Skeletal muscle satellite cell (primary cell): ENCODE measurements around the gene GAS7.

Source experiments
- H3K27me3 ChIP-seq: 2 replicates; pipeline ENCODE4 v1.7.0; 2013; ENCODE audit warnings: low read length; ENCODE audit not compliant: control insufficient read depth, insufficient read depth
- H3K36me3 ChIP-seq: 2 replicates; pipeline ENCODE4 v1.7.0; 2013; ENCODE audit warnings: mild to moderate bottlenecking, control low read depth, low read length; ENCODE audit not compliant: insufficient read depth
- H3K4me1 ChIP-seq: 2 replicates; pipeline ENCODE4 v1.7.0; 2013; ENCODE audit warnings: low read length; ENCODE audit not compliant: control insufficient read depth, insufficient read depth
- H3K4me2 ChIP-seq: 2 replicates; pipeline ENCODE4 v1.7.0; 2013; ENCODE audit warnings: mild to moderate bottlenecking, low read length
- H3K4me3 ChIP-seq: 2 replicates; pipeline ENCODE4 v1.7.0; 2013; ENCODE audit warnings: low read length
- H3K9ac ChIP-seq: 2 replicates; pipeline ENCODE4 v1.7.0; 2013; ENCODE audit warnings: mild to moderate bottlenecking, low read depth, low read length, moderate library complexity
- H3K9me3 ChIP-seq: replicated peaks from 2 replicates; pipeline ENCODE4 v1.7.0; 2013; ENCODE audit warnings: mild to moderate bottlenecking, control low read depth, low read length

GAS7 gene

GRCh38 chr17:9974448-9975381, 223.7 kb downstream of the GAS7 start:
- no peak overlapping the region for H3K9ac ChIP-seq

DNA sequence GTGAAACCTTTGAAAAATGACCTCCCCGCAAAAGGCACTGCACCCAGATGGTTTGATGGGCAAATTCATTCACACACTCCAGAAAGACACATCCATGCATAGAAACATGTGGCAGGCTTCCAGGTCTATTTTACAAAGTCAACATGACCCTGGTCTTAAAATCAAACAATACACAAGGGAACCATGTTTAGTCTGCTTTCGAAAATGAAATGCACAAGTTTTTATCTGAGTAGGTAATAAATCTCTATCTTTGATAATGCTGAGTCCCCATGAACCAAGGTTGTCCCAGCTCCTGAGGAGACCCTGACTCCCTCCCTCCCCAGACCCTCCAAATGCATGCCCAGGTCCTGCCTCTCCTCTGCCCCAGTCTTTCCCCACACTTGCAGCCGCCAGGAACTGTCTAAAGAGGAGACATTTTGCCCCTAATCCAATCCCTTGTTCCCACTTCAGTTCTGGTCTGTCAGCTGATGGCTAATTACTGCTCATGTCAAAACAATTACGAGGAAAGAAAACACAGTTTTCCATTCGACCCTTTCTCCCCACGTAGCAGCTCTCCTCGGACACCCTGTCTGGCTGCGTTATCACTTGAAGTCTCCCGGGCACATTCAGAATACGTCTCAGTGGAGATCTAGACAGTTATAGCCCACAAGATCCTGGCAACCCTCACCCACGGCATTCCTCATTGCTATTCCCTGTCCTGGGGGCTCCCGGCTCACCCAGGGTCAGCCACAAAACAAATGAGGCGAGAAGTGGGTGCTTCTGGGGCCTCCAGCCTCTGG, 224.5 kb downstream of the GAS7 start:
- no peak overlapping the region for H3K9ac ChIP-seq
- H3K4me2 ChIP-seq: no peak overlapping the region
- no peak overlapping the region for H3K4me3 ChIP-seq
- H3K9me3 ChIP-seq: no peaks in the 10 kb centered on the region
- H3K4me1 ChIP-seq: no peaks in the 10 kb centered on the region
- no peaks in the 10 kb centered on the region for H3K36me3 ChIP-seq
- no peaks in the 10 kb centered on the region for H3K27me3 ChIP-seq

More at GRCh38 chr17:9974448-9975381, 223.7 kb downstream of the GAS7 start:
- Histone ChIP-seq H3K4me3 (no peak overlapping the region), H3K4me1 (no peaks in the 10 kb centered on the region), H3K9me3 (no peaks in the 10 kb centered on the region), H3K27me3 (no peaks in the 10 kb centered on the region), H3K36me3 (no peaks in the 10 kb centered on the region), H3K4me2 (no peak overlapping the region)

DNA sequence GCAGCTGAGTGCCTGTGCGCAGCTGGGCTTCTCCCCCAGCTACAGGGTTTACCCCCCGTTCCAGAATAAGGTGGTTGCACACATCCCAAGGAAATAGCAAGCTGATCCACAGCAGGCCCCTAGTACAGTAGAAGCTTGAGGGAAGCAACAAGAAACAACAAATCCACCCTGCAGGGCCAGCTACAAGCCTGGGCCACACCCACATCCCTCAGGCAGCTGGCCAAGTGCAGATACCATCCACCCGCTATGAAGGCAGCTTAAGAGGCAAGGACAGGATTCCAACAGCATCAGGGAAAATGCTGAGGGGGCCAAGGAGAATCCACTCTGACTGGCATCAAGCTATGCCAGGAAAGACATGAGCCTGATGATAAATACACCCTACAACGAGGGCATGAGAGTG, 226.4 kb downstream of the GAS7 start:
- Histone ChIP-seq H3K4me2 (no peak overlapping the region), H3K36me3 (no peaks in the 10 kb centered on the region), H3K4me1 (no peaks in the 10 kb centered on the region), H3K9me3 (no peaks in the 10 kb centered on the region), H3K4me3 (no peak overlapping the region), H3K9ac (no peak overlapping the region), H3K27me3 (no peaks in the 10 kb centered on the region)

- Histone ChIP-seq H3K27me3 (no peaks in the 10 kb centered on the region), H3K9ac (no peak overlapping the region), H3K4me3 (no peak overlapping the region), H3K36me3 (no peaks in the 10 kb centered on the region), H3K4me2 (no peak overlapping the region), H3K9me3 (no peaks in the 10 kb centered on the region), H3K4me1 (no peaks in the 10 kb centered on the region)
Measured at GRCh38 chr17:9969301-9969935, 229.0 kb downstream of the GAS7 start.

DNA sequence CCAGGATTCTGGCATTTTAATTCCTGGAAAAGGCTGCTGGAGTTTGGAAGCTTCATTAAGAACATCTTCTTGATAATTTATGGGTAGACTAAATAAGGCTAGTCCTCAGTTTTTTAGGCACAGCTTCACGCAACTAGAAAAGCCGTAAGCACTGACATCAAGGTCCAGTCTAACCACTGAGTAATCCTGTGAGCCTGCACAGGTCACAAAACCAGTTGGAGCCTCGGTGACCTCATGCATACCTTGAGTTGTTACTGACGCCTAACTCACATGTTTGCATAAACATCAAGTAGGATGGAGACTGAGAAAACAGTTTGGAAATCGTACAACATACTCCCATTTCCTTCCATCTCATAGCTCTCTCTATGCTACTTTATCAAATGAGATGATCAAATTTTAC, 229.5 kb downstream of the GAS7 start:
- no peaks in the 10 kb centered on the region for H3K4me1 ChIP-seq
- no peaks in the 10 kb centered on the region for H3K9me3 ChIP-seq
- H3K9ac ChIP-seq: no peak overlapping the region

GRCh38 chr17:9968008-9968407, 230.4 kb downstream of the GAS7 start:
- H3K4me3 ChIP-seq: no peak overlapping the region
- no peaks in the 10 kb centered on the region for H3K36me3 ChIP-seq
- H3K4me1 ChIP-seq: no peaks in the 10 kb centered on the region
- H3K9ac ChIP-seq: no peak overlapping the region
- no peak overlapping the region for H3K4me2 ChIP-seq
- no peaks in the 10 kb centered on the region for H3K9me3 ChIP-seq
- H3K27me3 ChIP-seq: no peaks in the 10 kb centered on the region

More for the DNA sequence above, 229.5 kb downstream of the GAS7 start:
- Histone ChIP-seq H3K4me2 (no peak overlapping the region), H3K36me3 (no peaks in the 10 kb centered on the region), H3K4me3 (no peak overlapping the region), H3K27me3 (no peaks in the 10 kb centered on the region)

GRCh38 chr17:9959377-9959981, 238.9 kb downstream of the GAS7 start:
- Histone ChIP-seq H3K27me3 (peaks cover 8% of the 10 kb centered on the region), H3K4me1 (no peaks in the 10 kb centered on the region), H3K36me3 (no peaks in the 10 kb centered on the region), H3K4me3 (no peak overlapping the region), H3K9ac (no peak overlapping the region), H3K4me2 (no peak overlapping the region), H3K9me3 (no peaks in the 10 kb centered on the region)

DNA sequence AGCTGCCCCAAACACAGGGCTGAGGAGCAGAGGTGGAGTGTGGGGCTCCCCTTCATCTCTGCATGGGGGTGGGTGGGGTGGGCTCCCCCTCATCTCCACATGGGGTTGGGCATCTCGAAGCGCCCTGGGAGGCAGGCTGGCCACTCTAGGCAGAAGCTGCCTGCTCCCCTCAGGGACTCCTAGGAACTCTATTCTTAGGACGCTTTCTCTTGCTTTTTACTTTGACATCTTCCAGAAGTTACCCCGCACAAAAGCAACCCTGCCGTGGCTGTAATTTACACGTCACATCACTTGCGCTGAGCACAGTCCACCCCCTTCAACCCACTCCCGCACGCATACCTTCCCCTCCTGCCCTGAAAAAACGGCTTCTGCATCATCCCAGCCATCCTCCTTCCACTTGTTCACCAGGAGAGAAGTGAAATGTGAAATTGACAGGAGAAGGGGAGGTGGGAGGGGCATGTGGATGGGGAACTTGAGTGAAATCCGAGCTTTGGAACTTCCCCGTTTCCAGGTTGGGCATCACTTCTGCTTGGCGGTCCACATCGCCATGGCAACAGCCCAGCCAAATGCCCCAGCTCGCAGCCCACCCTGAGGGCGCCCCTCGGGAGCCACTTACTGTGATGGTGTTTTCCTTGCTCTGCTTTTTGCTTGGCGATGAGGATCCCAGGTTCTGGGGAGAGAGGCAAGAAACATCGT, 239.7 kb downstream of the GAS7 start:
- H3K4me3 ChIP-seq: no peak overlapping the region
- H3K9ac ChIP-seq: no peak overlapping the region
- peaks cover 8% of the 10 kb centered on the region for H3K27me3 ChIP-seq
- no peaks in the 10 kb centered on the region for H3K36me3 ChIP-seq
- H3K4me2 ChIP-seq: no peak overlapping the region
- no peaks in the 10 kb centered on the region for H3K9me3 ChIP-seq
- no peaks in the 10 kb centered on the region for H3K4me1 ChIP-seq

GRCh38 chr17:9957244-9957643, 241.2 kb downstream of the GAS7 start:
- peaks cover 8% of the 10 kb centered on the region for H3K27me3 ChIP-seq
- no peaks in the 10 kb centered on the region for H3K36me3 ChIP-seq
- H3K4me3 ChIP-seq: no peak overlapping the region
- no peak overlapping the region for H3K4me2 ChIP-seq
- H3K9ac ChIP-seq: no peak overlapping the region
- no peaks in the 10 kb centered on the region for H3K9me3 ChIP-seq
- no peaks in the 10 kb centered on the region for H3K4me1 ChIP-seq

DNA sequence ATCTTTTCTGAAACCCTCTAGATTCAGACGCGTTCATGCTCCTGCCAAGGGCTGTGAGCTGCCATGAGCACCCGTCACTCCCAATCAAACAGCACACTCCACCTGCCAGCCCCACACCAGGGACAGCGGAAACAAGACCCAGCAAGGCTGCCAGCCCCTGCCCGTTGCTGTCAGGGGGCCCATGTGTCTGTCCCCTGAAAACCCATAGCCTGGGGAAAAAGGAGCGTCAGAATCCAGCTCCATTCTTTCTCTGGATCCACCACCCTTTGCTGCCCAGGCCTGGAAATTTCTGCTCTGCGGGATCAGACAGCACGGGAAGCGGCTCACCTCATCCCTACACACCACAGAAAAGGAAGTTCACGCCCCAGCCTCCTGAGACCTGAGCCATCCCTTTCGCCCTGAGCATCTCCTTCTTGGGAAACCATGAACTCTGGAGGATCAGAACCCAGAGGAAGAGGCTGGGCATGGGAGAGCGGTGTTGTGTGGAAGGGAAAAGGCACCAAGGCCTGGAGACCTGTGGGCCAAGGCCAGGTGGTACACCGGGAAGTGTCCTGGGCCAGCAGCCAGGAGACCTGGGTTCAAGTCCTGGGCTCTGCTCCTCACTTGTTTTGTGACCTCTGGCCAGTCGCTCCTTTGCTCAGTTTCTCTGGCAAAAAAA, 241.8 kb downstream of the GAS7 start:
- Histone ChIP-seq H3K9ac (no peak overlapping the region), H3K27me3 (peaks cover 6% of the 10 kb centered on the region), H3K4me1 (no peaks in the 10 kb centered on the region), H3K9me3 (no peaks in the 10 kb centered on the region), H3K36me3 (no peaks in the 10 kb centered on the region), H3K4me3 (no peak overlapping the region), H3K4me2 (no peak overlapping the region)
